Measurements from ENCODE around the gene SRGAP1.

DNA sequence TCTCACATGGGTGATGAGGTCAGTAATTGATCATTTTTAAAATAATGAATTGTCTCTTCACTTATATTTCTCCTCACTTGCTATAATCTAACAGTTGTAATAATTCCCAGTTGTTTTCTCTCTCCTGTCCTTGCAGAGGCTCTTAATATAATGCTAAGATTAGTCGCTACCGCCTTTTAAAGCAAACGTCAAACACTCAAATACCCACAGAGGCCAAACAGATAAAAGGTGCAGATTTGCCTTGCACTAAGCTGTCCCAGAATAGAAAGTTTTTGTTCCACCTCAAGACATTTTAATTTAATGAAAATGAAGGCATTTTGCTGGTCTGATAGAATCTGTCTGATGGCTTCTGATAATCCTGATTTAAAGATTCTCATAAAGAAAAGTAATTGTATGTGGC, 218.6 kb downstream of the SRGAP1 start:
- TF ChIP-seq POLR2A (IDR thresholded peaks at IDR 0.05): no peak
- TF ChIP-seq, protein P1, sequence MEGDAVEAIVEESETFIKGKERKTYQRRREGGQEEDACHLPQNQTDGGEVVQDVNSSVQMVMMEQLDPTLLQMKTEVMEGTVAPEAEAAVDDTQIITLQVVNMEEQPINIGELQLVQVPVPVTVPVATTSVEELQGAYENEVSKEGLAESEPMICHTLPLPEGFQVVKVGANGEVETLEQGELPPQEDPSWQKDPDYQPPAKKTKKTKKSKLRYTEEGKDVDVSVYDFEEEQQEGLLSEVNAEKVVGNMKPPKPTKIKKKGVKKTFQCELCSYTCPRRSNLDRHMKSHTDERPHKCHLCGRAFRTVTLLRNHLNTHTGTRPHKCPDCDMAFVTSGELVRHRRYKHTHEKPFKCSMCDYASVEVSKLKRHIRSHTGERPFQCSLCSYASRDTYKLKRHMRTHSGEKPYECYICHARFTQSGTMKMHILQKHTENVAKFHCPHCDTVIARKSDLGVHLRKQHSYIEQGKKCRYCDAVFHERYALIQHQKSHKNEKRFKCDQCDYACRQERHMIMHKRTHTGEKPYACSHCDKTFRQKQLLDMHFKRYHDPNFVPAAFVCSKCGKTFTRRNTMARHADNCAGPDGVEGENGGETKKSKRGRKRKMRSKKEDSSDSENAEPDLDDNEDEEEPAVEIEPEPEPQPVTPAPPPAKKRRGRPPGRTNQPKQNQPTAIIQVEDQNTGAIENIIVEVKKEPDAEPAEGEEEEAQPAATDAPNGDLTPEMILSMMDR (IDR thresholded peaks at IDR 0.05): no peak

Measured in vagina (tissue), 2 donors.